ENCODE results near the gene CCBE1.

- TF ChIP-seq REST (IDR thresholded peaks at IDR 0.05; ENCODE audit: insufficient read depth in 1 of 2, low read depth in 2 of 2, low read length in 2 of 2) (no peak), POLR2AphosphoS5 (IDR thresholded peaks at IDR 0.05; ENCODE audit: low read depth, low read length) (no peak), TAF1 (IDR thresholded peaks at IDR 0.05; ENCODE audit: borderline replicate concordance, insufficient read depth, low read length) (no peak), SIN3A (IDR thresholded peaks at IDR 0.05; ENCODE audit: borderline replicate concordance, insufficient read depth, low read length) (no peak), FOXP2 (optimal IDR thresholded peaks at IDR 0.05; ENCODE audit: borderline replicate concordance, extremely low read depth, extremely low read length, insufficient read depth) (no peak)
Observed at GRCh38 chr18:59502274-59503175, 194.7 kb downstream of the CCBE1 start.

Measured in PFSK-1 (cell line).